Activated naive CD4-positive, alpha-beta T cell treated with anti-CD3 and anti-CD28 coated beads, Interleukin-2, amount 10 ng/mL, durations not matched to agents 7 days and 5 days (primary cell): ENCODE results near the gene SPATA6L.

Experiments
- CTCF ChIA-PET: fragments of 350-600 bp; sonication (Branson Sonifier 250); formaldehyde crosslinking; loops from one replicate; lab custom pipeline; 2021; ENCODE audit warnings: antibody characterized with exemption; lab: Charles Lee
- DNase-seq: peaks from one replicate; pipeline ENCODE4 v3.0.0-alpha.2; 2020
- H3K27ac Mint-ChIP-seq: one replicate; pipeline ENCODE4 v1.8.0; 2021; ENCODE audit warnings: mild to moderate bottlenecking, moderate library complexity, mixed read lengths
- H3K27me3 Mint-ChIP-seq: one replicate; pipeline ENCODE4 v1.8.0; 2021; ENCODE audit warnings: mild to moderate bottlenecking, mixed read lengths
- H3K36me3 Mint-ChIP-seq: one replicate; pipeline ENCODE4 v1.8.0; 2021; ENCODE audit warnings: mixed read lengths
- H3K4me1 Mint-ChIP-seq: one replicate; pipeline ENCODE4 v1.8.0; 2021; ENCODE audit warnings: mixed read lengths
- H3K4me3 Mint-ChIP-seq: one replicate; pipeline ENCODE4 v1.8.0; 2021; ENCODE audit warnings: mild to moderate bottlenecking, moderate library complexity, mixed read lengths
- H3K9me3 Mint-ChIP-seq: one replicate; pipeline ENCODE4 v1.8.0; 2021; ENCODE audit warnings: mixed read lengths

The SPATA6L gene

GRCh38 chr9:4603830-4604229 lies 62.5 kb downstream of the SPATA6L start:
- Mint-ChIP-seq H3K4me3 (no peak overlapping the region), H3K27me3 (no peaks in the 10 kb centered on the region), H3K36me3 (no peaks in the 10 kb centered on the region), H3K27ac (no peak overlapping the region), H3K9me3 (peaks cover 5% of the 10 kb centered on the region), H3K4me1 (peaks cover 29% of the 10 kb centered on the region)
- CTCF ChIA-PET = interaction anchor here (0.9 to 2.9 kb wide), 8 partner anchors 8 to 287 kb away, joined by 3 to 15 read pairs (median 6); no protein-coding TSS in a partner anchor
- no peak for DNase-seq

GRCh38 chr9:4600368-4600767 lies 65.9 kb downstream of the SPATA6L start:
- CTCF ChIA-PET = interaction anchor here (0.6 to 1.0 kb wide), 2 partner anchors 43 to 325 kb away, joined by 3 to 5 read pairs; no protein-coding TSS in a partner anchor
- peaks cover 5% of the 10 kb centered on the region for H3K9me3 Mint-ChIP-seq
- peaks cover 48% of the 10 kb centered on the region for H3K4me1 Mint-ChIP-seq
- H3K36me3 Mint-ChIP-seq = no peaks in the 10 kb centered on the region
- H3K4me3 Mint-ChIP-seq = no peak overlapping the region
- no peak for DNase-seq
- no peaks in the 10 kb centered on the region for H3K27me3 Mint-ChIP-seq
- H3K27ac Mint-ChIP-seq = peak overlapping the region; percentile 81

- H3K4me3 Mint-ChIP-seq = no peak overlapping the region
- H3K4me1 Mint-ChIP-seq = peaks cover 38% of the 10 kb centered on the region
- DNase-seq = peak; percentile 76
- no peaks in the 10 kb centered on the region for H3K27me3 Mint-ChIP-seq
- no peaks in the 10 kb centered on the region for H3K36me3 Mint-ChIP-seq
- no peaks in the 10 kb centered on the region for H3K9me3 Mint-ChIP-seq
- CTCF ChIA-PET = no interaction called here
- peak overlapping the region; percentile 90 for H3K27ac Mint-ChIP-seq
These were observed 69.9 kb downstream of the SPATA6L start for GRCh38 chr9:4596165-4596922.

- Mint-ChIP-seq H3K4me1 (peaks cover 26% of the 10 kb centered on the region), H3K36me3 (no peaks in the 10 kb centered on the region), H3K9me3 (no peaks in the 10 kb centered on the region), H3K27ac (no peak overlapping the region), H3K27me3 (no peaks in the 10 kb centered on the region), H3K4me3 (no peak overlapping the region)
- no peak for DNase-seq
- CTCF ChIA-PET = no interaction called here
These were observed 71.3 kb downstream of the SPATA6L start for GRCh38 chr9:4594994-4595393.

GRCh38 chr9:4594545-4594944 lies 71.7 kb downstream of the SPATA6L start:
- Mint-ChIP-seq H3K27me3 (no peaks in the 10 kb centered on the region), H3K27ac (no peak overlapping the region), H3K4me1 (peaks cover 23% of the 10 kb centered on the region), H3K4me3 (no peak overlapping the region), H3K9me3 (no peaks in the 10 kb centered on the region), H3K36me3 (no peaks in the 10 kb centered on the region)
- CTCF ChIA-PET = no interaction called here
- no peak for DNase-seq

GRCh38 chr9:4592886-4593285 lies 73.4 kb downstream of the SPATA6L start:
- H3K36me3 Mint-ChIP-seq = no peaks in the 10 kb centered on the region
- H3K4me1 Mint-ChIP-seq = peaks cover 20% of the 10 kb centered on the region
- H3K27ac Mint-ChIP-seq = no peak overlapping the region
- no peak for DNase-seq
- H3K4me3 Mint-ChIP-seq = no peak overlapping the region
- no peaks in the 10 kb centered on the region for H3K9me3 Mint-ChIP-seq
- H3K27me3 Mint-ChIP-seq = no peaks in the 10 kb centered on the region
- CTCF ChIA-PET = no interaction called here

- Mint-ChIP-seq H3K4me3 (no peak overlapping the region), H3K36me3 (no peaks in the 10 kb centered on the region)
- CTCF ChIA-PET = no interaction called here
These were observed 74.0 kb downstream of the SPATA6L start for GRCh38 chr9:4592295-4592694.

GRCh38 chr9:4591123-4591500 lies 75.2 kb downstream of the SPATA6L start:
- Mint-ChIP-seq H3K27me3 (no peaks in the 10 kb centered on the region), H3K27ac (no peak overlapping the region), H3K36me3 (no peaks in the 10 kb centered on the region), H3K4me3 (no peak overlapping the region), H3K9me3 (no peaks in the 10 kb centered on the region), H3K4me1 (peaks cover 8% of the 10 kb centered on the region)
- no peak for DNase-seq
- CTCF ChIA-PET = interaction anchor here (1.1 kb wide), 1 partner anchor 19 kb away, joined by 3 read pairs; no protein-coding TSS in a partner anchor

More at GRCh38 chr9:4592295-4592694, 74.0 kb downstream of the SPATA6L start:
- H3K4me1 Mint-ChIP-seq = peaks cover 18% of the 10 kb centered on the region
- DNase-seq = no peak
- H3K27ac Mint-ChIP-seq = no peak overlapping the region
- H3K9me3 Mint-ChIP-seq = no peaks in the 10 kb centered on the region
- H3K27me3 Mint-ChIP-seq = no peaks in the 10 kb centered on the region

- DNase-seq = no peak
These were observed 75.7 kb downstream of the SPATA6L start for GRCh38 chr9:4590430-4591122.

GRCh38 chr9:4588721-4589120 lies 77.6 kb downstream of the SPATA6L start:
- no peak overlapping the region for H3K27ac Mint-ChIP-seq
- CTCF ChIA-PET = interaction anchor here (0.8 kb wide), 1 partner anchor 50 kb away, joined by 3 read pairs; no protein-coding TSS in a partner anchor
- H3K4me1 Mint-ChIP-seq = no peaks in the 10 kb centered on the region
- H3K36me3 Mint-ChIP-seq = no peaks in the 10 kb centered on the region
- no peak overlapping the region for H3K4me3 Mint-ChIP-seq
- H3K27me3 Mint-ChIP-seq = peaks cover 11% of the 10 kb centered on the region
- no peaks in the 10 kb centered on the region for H3K9me3 Mint-ChIP-seq
- no peak for DNase-seq

More at GRCh38 chr9:4590430-4591122, 75.7 kb downstream of the SPATA6L start:
- H3K9me3 Mint-ChIP-seq = no peaks in the 10 kb centered on the region
- CTCF ChIA-PET = no interaction called here
- H3K4me1 Mint-ChIP-seq = peaks cover 5% of the 10 kb centered on the region
- no peaks in the 10 kb centered on the region for H3K36me3 Mint-ChIP-seq
- no peak overlapping the region for H3K4me3 Mint-ChIP-seq
- no peak overlapping the region for H3K27ac Mint-ChIP-seq
- no peaks in the 10 kb centered on the region for H3K27me3 Mint-ChIP-seq

- Mint-ChIP-seq H3K27ac (no peak overlapping the region), H3K27me3 (peaks cover 11% of the 10 kb centered on the region), H3K9me3 (no peaks in the 10 kb centered on the region), H3K4me3 (no peak overlapping the region), H3K4me1 (no peaks in the 10 kb centered on the region), H3K36me3 (no peaks in the 10 kb centered on the region)
- DNase-seq = no peak
- CTCF ChIA-PET = no interaction called here
These were observed 81.1 kb downstream of the SPATA6L start for GRCh38 chr9:4585135-4585534.

- CTCF ChIA-PET = no interaction called here
- Mint-ChIP-seq H3K27me3 (peaks cover 11% of the 10 kb centered on the region), H3K4me3 (no peak overlapping the region), H3K36me3 (no peaks in the 10 kb centered on the region), H3K4me1 (no peaks in the 10 kb centered on the region), H3K9me3 (no peaks in the 10 kb centered on the region), H3K27ac (no peak overlapping the region)
- no peak for DNase-seq
These were observed 81.6 kb downstream of the SPATA6L start for GRCh38 chr9:4584636-4585035.

GRCh38 chr9:4583001-4583400 lies 83.3 kb downstream of the SPATA6L start:
- no peaks in the 10 kb centered on the region for H3K4me1 Mint-ChIP-seq
- no peaks in the 10 kb centered on the region for H3K36me3 Mint-ChIP-seq
- H3K9me3 Mint-ChIP-seq = no peaks in the 10 kb centered on the region
- no peak overlapping the region for H3K4me3 Mint-ChIP-seq
- no peak for DNase-seq
- CTCF ChIA-PET = interaction anchor here (1.7 kb wide), 1 partner anchor 21 kb away, joined by 6 read pairs; no protein-coding TSS in a partner anchor
- H3K27ac Mint-ChIP-seq = no peak overlapping the region
- H3K27me3 Mint-ChIP-seq = peaks cover 11% of the 10 kb centered on the region

- Mint-ChIP-seq H3K4me3 (no peak overlapping the region), H3K4me1 (no peaks in the 10 kb centered on the region), H3K9me3 (no peaks in the 10 kb centered on the region), H3K27me3 (peaks cover 13% of the 10 kb centered on the region), H3K27ac (no peak overlapping the region), H3K36me3 (no peaks in the 10 kb centered on the region)
- no peak for DNase-seq
- CTCF ChIA-PET = no interaction called here
These were observed 84.3 kb downstream of the SPATA6L start for GRCh38 chr9:4581861-4582565.
